ENCODE data around the gene YPEL5. TPM values are rescaled to one million over a fixed set of nuclear protein-coding genes. Genes with fewer than 3 reads are reported as not detected.

Gene YPEL5
- total RNA-seq, 1 donor = 102 TPM

DNA sequence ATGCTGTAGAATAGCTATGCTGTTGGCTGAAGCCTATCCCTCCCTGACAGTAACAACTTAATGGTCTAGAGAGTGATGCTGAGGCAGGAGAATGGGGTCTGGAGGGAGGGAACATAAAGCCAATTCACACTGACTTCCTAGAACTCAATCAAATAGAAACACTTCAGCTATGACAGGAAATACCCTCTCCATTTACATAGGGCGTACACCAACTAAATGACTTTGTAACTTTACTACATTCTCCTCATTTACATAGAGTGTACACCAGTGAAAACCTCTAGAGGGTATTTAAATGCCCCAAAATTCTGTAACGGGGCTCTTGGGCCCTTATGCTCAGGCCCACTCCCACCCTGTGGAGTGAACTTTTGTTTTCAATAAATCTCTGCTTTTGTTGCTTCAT is 41.5 kb downstream of the YPEL5 start:
- DNase-seq (ENCODE audit: low read depth) = no peak
- H3K4me3 ChIP-seq (ENCODE audit: low read depth, low read length) = no peak overlapping the region
- TF ChIP-seq, protein P1, sequence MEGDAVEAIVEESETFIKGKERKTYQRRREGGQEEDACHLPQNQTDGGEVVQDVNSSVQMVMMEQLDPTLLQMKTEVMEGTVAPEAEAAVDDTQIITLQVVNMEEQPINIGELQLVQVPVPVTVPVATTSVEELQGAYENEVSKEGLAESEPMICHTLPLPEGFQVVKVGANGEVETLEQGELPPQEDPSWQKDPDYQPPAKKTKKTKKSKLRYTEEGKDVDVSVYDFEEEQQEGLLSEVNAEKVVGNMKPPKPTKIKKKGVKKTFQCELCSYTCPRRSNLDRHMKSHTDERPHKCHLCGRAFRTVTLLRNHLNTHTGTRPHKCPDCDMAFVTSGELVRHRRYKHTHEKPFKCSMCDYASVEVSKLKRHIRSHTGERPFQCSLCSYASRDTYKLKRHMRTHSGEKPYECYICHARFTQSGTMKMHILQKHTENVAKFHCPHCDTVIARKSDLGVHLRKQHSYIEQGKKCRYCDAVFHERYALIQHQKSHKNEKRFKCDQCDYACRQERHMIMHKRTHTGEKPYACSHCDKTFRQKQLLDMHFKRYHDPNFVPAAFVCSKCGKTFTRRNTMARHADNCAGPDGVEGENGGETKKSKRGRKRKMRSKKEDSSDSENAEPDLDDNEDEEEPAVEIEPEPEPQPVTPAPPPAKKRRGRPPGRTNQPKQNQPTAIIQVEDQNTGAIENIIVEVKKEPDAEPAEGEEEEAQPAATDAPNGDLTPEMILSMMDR (IDR thresholded peaks at IDR 0.05; ENCODE audit: insufficient read depth, low read length) = no peak

DNA sequence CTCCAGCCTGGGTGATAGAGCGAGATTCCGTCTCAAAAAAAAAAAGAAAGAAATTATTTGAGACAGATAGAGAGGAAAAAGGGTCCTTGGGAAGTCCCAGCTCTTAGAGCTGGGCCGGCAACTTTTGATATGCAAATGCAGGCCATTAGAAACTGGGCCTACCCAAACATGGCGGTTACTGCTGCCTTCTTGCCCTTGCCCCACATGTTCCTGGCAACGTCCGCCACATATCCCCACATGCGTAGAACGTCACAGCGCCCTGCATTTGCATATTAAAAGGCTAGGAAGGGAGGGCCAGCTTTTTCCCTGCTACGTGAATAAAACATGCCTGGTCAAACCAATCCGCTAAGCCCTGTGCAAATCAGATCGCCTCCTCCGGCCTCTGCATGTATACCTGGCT is 43.8 kb downstream of the YPEL5 start:
- H3K4me3 ChIP-seq (ENCODE audit: low read depth, low read length) = no peak overlapping the region
- TF ChIP-seq, protein P1 (IDR thresholded peaks at IDR 0.05; ENCODE audit: insufficient read depth, low read length) = no peak
- no peak for DNase-seq (ENCODE audit: low read depth)

DNA sequence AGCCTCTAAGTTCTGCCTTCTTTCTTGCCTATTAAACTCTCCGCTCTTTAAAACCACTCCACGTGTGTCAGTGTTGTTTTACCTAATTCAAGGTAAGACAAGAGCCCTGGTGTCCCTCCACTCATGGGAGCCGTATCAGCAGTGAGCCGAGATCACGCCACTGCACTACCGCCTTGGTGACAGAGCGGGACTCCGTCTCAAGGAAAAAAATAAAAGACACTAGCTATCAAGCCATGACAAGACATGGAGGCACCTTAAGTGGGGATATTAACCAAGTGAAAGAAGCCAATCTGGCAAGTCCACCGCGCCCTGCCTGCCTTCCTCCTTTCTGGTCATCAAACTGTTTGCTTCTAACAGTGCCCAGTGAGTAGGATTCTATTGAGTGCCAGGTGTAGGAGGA is 44.3 kb downstream of the YPEL5 start:
- no peak for DNase-seq (ENCODE audit: low read depth)
- TF ChIP-seq, protein P1 (IDR thresholded peaks at IDR 0.05; ENCODE audit: insufficient read depth, low read length) = no peak
- no peak overlapping the region for H3K4me3 ChIP-seq (ENCODE audit: low read depth, low read length)

DNA sequence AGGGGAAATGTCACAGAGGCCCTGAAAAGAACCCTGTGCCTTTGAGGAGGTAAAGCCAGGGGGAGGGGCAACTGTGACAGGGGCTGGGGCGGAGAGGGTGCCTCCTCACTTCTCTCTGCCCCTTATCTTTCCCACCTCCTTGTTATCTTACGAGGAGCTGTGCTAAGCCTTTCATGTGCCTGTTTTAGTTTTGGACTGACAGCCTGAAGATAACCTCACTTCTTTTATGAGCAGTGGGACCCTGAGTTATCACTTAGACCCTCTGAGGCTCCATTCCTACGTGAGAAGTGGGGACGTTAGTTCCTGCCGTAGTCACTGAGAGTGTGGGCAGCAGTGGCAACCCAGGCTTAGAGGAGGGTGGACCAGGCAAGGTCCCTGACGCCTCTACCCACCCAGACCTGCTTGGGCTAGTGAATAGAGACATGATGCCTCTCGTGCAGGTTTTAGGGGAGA is 45.0 kb downstream of the YPEL5 start:
- no peak overlapping the region for H3K4me3 ChIP-seq (ENCODE audit: low read depth, low read length)
- TF ChIP-seq, protein P1 (IDR thresholded peaks at IDR 0.05; ENCODE audit: insufficient read depth, low read length) = no peak
- no peak for DNase-seq (ENCODE audit: low read depth)

DNA sequence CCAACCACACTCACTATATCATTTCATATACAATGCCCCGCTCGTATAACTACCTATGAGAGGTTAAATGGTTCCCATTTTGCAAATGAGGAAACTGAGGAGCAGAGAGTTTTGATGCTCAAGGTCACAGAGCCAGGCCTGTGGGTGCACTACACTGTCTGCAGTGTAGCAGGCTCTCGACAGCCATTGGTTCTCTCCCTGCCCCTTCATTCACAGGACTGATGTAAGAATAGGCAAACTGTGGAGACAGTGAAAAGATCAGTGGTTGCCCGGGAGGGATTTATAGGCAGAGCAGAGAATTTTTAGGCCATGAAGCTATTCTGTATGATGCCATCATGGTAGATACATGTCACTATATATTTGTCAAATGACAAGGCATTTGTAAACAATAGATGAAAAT is 45.5 kb downstream of the YPEL5 start:
- DNase-seq (ENCODE audit: low read depth) = no peak
- TF ChIP-seq, protein P1 (IDR thresholded peaks at IDR 0.05; ENCODE audit: insufficient read depth, low read length) = no peak
- H3K4me3 ChIP-seq (ENCODE audit: low read depth, low read length) = no peak overlapping the region

GRCh38 chr2:30193104-30193681 is 46.4 kb downstream of the YPEL5 start:
- no peak for DNase-seq (ENCODE audit: low read depth)
- no peak overlapping the region for H3K4me3 ChIP-seq (ENCODE audit: low read depth, low read length)
- TF ChIP-seq, protein P1 (IDR thresholded peaks at IDR 0.05; ENCODE audit: insufficient read depth, low read length) = no peak

GRCh38 chr2:30194421-30194820 is 47.6 kb downstream of the YPEL5 start:
- TF ChIP-seq, protein P1 (IDR thresholded peaks at IDR 0.05; ENCODE audit: insufficient read depth, low read length) = no peak
- H3K4me3 ChIP-seq (ENCODE audit: low read depth, low read length) = no peak overlapping the region
- no peak for DNase-seq (ENCODE audit: low read depth)
